Activated T-cell treated with anti-CD3 and anti-CD28 coated beads for 24 hours (primary cell): Measurements from ENCODE around the gene TMCO4.

Experiments
- DNase-seq: peaks from one replicate; pipeline ENCODE4 v3.0.0-alpha.2; 2020; ENCODE audit warnings: low read depth

The TMCO4 gene

DNA sequence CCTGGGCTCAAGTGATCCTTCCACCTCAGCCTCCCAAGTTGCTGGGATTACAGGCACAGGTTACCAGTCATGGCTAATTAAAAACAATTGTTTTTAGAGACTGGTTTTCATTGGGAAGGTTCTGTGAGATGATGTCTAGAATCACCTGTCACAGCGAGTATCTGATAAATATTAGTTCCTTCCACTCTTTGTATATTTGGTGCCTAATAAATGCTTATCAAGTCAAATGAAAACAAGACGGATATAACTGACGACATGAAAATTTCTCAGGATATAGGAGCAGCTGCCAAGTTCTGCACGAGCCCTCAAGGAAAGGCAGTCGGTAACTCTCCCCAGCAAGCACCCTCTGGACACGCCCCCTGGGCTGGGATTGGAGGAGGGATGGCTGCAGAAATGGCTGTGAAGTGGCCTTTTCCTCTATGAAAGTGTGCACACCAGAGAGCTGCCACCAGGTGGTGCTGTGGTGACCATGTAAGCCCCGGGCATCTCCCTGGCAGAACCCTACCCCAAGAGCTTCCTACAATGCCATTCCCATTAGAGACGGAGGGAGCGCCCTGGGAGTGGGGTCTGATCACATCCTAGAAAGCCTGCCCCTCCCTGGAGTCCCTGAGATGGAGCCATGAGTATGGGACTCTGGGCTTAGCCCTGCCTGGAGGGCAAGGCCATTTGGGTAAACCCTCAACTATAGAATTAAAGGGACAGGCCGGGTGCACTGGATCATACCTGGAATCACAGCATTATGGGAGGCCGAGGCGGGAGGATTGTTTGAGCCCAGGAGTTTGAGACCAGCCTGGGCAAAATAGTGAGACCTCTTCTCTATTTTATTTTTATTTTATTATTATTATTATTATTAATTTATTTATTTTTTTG, 84.1 kb downstream of the TMCO4 start:
- DNase-seq, result peak; percentile 77

DNA sequence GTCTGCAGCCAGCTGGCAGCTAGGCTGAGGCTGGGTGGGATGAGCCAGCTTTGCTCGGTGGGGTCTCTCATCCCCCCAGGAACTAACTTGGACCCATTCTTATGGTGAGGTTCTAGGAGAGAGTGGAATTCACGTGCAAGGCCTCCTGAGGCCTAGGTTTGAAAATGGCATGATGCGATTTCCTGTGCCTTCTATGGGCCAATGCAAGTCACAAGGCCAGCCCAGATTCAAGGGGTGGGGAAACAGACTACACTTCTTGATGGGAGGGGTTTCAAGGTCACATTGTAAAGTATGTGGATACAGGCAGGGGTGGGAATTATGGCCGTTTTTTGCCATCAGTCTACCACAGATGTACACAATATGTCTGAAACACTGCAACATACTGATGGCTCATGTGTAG, 86.8 kb downstream of the TMCO4 start:
- DNase-seq, result no peak

DNA sequence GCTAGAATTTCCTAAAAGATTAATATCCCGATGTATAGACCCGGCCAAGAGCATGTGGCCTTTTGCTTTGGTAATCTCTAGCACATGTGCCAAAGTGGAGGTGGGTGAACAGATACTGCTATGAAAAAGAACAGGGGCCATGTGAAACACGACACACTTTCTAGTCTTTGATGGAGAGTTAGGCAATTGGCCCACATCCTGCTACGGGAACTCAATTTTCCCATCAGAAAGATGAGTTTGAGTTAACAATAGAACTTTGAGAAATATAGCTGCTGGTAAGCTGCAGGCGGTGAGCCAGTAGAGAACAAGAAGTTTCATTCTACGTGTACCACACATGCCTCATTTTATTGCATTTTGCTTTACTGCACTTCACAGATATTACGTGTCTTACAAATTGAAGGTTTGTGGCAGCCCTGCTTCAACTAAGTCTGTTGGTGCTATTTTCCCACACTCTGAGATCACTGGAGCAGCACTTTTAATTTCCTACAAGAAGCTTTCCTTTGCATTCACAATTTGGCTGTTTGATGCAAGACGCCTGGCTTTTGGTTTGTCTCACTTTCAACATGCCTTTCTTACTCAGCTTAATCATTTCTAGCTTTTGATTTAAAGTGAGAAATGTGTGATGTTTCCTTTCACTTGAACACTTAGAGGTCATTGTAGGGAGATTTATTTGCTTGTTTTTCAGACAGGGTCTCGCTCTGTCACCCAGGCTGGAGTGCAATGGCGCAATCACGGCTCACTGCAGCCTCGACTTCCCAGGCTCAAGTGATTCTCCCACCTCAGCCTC, 88.7 kb downstream of the TMCO4 start:
- peak; percentile 15 for DNase-seq

DNA sequence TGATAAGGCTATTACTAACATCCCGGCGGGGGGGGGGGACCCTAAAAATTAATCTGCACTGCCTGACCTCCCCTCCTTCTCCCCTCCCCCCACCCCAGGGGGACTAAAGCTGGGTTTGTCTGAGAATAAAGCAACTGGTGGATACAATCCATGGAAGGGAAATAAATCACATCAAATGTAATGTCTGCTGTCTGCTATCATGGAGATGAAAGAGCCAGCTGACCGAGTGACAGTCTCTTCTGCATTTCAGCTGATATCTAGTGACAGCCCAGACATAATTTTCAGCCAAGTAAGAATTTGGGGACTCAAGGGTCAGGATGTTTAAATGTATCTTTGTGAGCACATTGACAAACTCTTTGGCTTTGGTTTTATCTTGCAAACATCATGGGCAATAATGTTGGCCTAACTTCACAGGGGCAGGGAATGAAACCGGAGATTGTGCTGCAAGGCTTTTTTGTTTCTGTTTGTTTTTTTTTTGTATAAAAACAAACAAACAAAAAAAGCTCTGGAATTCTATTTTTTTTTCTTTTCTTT, 90.4 kb downstream of the TMCO4 start:
- no peak for DNase-seq

DNA sequence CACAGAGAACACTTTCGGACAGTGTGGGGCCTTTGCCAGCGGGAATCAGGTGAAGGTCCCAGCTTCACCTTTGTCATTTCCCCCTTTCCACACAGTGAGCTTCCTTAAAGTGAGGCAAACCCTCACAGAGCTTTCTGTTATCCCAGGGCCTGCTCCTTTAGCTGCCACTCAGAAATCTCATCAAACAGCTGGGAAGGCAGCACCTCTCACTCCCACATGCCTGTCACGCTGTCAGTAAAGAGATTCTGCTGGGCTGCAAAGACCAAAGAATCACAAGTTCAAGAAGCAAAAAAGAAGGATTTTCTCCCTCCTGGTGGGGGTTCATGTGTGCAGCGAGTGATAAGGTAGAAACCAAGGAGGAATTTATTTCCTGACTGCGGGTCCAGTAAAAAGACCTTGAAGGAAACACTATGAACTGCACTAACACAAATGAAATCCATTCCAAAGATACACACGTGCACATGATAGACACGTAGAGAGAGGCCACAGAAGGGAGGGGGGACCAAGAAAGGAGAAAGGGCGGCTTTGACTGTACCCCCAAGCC, 91.1 kb downstream of the TMCO4 start:
- DNase-seq, result no peak

DNA sequence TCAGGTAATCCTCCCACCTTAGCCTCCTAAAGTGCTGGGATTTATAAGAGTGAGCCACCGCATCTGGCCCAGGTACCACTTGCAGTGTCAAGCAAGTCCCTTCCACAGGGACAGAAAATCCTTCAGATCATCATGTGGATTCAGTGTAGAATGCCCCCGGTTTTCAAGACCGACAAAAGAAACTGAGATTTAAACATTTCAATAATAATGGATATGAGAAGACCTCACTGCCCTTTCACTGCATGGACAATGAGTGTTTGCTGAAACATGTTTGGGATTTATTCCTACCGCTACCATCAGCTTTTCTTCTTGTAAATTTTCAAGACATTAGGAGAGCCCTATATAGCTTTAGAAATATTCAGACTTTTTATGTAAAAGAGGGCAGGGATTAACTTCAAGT, 93.6 kb downstream of the TMCO4 start:
- DNase-seq, result no peak

DNA sequence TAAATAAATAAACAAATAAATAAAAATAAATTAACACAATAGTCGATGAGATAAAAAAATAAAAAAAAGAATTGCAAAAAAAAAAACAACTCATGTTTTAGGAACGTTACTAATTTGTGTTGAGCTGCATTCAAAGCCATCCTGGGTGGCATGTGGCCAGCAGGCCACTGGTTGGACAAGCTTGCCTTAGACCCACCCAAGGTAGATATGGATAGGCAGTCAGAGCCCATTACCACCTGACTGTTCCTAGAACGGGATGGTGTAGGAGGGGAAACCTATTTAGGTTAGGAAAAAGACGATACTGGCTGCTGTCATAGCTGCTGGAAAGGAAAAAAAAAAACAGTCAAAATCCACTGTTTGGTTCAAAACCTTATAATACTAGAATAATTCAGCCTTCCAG, 94.3 kb downstream of the TMCO4 start:
- DNase-seq, result no peak

DNA sequence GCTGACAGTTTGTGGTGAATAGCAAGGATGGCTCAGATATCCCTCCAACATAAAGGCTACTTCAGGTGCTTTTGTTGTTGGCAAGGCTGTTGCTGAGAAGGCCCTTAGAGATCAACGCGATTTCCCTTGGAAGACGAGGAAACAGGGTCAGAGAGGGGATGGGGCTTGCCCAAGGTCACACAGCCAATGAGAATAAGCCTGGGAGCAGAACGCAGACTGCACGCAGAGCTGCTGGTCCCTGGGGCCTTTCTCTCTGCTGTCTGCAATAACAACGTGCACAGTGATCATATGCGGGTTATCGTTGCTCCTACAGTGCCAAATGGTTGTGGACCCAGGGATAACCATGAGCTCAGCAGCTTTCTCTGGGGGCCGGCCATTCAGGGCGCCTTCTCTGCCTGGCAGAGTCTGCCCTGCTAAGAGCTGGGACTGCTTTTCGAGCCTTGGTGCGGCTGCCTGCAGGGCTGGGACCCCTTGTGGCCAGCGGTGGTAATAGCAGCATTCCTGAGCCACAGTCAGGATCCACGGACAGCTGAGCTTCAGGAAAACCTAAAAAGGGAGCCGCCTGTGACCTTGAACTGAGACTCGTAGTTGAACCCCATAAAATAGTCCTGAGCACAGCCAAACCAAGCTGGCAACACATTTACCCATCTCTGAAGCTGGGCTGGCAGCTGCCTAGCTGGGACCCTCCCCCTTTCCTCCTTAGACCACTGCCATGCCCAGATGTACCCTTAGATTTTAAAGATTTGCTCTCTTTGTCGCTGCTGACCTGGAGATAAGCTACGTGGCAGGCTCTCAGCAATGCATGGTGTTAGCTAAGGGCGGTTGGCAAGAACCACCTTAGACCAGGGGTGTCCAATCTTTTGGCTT, 95.2 kb downstream of the TMCO4 start:
- DNase-seq, result peak; percentile 42

DNA sequence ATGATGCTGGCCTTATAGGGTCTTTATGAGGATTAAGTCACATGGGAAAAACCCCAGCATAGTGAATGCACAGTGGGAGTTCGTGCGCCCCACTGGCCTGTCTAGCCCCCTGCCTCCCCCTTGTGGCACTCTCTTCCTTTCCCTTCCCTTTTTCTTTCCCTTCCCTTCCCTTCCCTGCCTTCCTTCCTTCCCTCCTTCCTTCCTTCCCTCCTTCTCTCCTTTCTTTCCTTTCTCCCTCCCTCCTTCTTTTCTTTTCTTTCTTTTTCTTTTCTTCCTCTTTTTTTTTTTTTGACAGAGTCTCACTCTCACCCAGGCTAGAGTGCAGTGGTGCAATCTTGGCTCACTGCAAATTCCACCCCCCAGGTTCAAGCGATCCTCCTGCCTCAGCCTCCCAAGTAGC, 96.4 kb downstream of the TMCO4 start:
- no peak for DNase-seq

DNA sequence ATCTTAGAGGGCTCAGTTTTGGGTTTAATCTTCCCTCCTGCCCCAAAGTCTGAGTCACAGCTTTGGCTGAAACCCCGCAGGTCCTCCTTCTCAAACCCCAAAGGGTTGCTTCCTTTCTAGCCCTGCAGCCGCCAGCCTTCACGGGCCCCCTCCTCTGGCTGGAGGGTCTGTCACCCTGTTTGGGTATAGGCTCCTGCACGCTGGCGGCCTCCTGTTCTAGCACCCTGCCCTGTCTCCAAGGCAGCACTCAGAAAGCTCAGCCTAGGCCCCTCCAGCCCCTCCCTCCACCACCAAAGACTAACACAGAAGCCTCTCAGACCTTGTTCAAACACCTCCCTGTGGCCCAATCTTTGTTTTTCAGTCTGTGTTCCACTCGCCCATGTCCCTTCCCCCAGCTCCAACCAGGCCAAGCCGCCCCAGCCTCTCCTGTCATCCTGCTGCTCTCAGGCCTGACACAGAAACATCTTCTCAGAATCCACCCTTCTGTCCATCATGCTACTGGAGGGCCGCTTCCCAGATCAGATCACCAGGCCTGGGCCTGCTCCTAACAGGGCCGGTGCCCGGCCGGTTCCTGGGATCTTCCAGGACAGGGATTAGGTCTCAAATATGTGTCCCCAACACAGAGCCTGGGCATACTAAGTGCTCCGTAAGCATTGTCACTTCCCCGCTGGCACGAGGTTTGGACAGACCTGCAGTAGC, 99.5 kb downstream of the TMCO4 start:
- no peak for DNase-seq

DNA sequence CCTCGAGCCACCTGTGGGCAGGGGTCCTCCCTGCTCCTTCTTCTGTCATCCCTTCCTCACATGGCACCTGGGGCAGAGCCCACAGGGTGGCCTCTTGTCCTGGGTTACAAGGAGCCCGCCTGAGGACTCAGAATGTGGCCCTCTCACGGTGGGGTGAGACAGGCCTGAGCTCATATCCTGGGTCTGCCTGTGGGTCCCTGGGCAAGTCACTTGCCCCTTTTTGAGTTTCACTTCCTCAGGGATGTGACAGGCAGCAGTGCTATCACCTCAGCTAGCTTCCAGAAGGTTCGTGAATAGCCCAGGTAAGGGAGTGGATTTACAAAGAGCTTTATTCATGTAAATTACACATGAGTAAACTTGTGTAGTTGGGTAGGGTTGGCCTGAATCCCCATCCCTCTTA, 101.5 kb downstream of the TMCO4 start:
- DNase-seq, result no peak

DNA sequence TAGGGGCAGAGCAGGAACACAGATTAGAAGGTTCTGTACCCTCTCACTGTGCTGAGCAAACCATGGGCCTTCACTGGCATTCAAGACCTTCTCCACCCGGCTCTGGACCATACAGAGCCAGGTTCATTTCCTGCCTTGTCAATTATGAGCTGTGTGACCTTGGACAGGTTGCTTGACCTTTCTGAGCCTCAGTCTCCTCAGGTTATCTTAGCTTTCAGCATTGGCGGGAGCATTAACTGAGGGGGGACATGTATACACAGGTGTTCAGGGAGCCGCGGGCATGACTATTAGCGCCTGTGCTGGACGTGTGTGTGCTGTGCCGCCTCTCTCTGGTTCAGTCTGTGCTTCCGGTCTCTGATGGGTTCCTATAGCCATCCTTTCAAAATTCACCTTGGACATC, 102.9 kb downstream of the TMCO4 start:
- no peak for DNase-seq

DNA sequence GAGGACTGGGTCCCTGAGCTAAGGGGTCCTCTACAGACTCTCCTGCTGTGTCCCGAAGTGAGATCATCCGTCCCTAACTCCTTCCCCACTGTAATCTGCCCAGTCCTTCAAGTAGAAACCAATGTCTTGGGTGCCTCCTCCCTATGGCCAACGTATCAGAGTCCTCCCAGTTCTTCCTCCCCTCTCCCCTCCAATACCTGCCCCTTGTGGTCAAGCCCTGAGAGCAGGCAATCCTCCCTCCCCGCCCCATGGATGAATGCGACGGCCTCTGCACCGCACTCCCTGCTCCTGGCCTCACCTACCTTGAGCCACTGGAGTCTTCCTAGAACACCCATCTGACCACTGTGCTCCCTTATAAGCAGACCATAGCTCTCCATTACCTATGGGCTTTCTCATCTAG, 103.9 kb downstream of the TMCO4 start:
- no peak for DNase-seq

DNA sequence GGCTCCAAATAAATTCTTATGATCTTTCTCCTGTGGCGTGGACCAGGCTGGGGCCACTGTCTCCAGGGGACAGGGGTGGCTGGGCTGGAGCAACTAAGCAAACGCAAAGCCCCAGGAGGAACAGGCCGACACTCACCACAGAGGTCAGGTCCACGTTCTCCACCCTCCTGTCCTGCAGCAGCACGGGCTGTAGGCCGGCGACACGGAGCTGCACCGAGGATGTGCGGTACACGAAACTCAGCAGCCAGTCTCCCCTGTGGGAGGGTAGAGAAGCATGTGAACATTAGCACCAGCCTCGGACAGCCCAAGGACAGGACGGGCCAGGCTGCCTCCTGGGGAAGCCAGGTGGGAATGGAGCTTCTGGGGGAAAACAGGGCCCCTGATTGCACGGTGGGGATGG, 105.4 kb downstream of the TMCO4 start:
- DNase-seq, result no peak

DNA sequence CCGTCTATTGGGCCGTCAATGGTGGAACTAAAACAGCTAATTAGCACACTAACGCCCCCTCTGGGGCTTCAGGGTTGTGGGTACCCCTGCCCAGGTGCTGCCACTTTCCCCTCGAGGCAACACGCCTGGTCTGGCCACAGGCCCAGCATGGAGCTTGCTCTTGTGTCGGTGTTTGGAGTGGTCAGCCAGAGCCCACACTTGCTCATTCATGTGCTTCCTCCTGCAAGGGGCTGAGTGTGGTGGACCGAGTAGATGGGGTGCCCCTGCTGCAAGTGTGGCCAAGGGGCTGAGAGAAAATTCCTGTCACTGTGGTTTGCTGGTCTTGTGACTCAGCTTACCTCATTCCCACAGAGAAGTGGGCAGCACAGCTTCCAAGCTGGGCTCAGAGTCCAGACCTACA, 109.4 kb downstream of the TMCO4 start:
- no peak for DNase-seq

DNA sequence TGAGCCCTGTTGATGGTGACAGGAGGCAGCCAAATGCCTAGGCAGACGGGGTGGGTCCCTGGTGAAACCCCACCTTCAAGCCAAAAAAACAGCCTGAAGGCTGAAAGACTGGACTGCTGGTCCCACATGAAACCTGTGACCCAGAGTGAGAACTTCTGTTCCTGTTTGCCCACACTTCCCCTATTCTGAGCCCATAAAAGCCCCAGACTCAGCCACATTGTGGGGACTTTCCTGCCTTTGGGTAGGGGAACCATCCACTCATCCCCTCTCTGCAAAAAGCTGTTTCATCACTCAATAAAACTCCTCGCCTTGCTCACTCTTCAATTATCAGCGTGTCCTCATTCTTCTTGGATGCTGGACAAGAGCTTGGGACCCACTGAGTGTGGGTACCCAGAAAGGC, 109.9 kb downstream of the TMCO4 start:
- no peak for DNase-seq

DNA sequence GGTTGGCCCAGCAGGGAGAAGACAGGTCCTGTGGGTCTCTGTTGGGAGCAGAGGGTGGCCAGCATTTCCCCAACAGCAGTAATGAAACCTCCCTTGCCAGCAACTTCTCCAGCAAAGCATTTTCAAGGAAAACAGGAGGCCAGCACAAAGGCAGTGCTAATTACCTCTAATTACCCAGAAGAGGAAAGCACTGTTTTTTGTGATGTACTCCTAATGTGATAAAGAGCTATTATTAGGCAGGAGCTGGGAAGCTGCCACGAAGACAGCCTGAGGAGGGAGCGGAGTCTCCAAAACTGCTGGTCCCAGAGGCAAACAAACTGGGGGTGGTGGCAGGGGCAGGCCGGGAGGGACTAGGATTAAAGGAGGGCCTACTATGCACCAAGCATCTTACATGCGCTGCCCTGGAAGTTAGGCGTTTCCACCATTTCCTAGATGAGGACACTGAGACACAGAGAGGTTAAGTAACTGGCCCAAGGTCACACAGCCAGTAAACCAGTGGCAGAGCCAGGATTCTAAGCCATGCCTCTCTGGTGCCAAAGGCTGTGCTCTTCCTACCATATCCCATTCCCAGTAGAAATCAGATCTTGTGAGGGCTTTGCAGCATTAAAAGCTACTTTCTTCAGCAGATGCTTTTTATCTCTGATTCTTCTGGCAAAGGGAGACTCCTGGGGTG, 110.5 kb downstream of the TMCO4 start:
- no peak for DNase-seq

DNA sequence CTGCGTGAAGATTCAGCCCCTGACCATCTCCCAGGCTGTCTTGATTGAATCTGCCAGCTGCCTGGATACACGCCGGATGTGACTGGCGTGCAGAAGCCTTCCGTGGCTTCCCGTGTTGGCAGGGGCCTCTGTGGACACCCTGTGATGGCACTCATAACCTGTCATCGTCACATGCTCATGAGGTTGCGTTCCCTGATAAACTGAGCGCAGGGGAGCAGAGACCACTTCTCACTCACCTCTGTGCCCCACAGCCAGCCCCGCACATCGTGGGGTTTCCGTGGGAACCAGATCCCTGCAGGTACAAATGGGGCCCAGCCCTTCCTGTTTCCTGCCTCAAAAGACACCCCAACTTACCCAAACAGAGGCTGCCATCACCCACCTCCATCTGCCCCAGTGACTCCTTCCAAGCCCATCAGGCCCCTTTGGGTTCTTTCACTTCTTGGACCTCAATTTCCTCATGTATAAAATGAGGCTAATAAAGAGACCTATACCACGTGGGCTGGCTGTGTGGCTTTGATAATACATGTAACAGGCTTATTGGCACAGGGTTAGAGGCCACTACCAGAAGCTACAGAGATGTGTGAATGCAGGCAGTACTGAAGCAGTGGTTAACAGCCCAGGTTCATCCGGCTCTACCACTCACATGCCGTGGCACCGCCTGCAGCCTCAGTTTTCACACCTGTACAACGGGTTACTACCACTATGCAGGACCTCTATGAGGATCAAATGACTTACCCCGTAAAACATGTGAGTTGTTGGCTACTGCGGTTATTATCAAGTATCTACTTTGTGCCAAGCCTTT, 111.5 kb downstream of the TMCO4 start:
- DNase-seq, result no peak

DNA sequence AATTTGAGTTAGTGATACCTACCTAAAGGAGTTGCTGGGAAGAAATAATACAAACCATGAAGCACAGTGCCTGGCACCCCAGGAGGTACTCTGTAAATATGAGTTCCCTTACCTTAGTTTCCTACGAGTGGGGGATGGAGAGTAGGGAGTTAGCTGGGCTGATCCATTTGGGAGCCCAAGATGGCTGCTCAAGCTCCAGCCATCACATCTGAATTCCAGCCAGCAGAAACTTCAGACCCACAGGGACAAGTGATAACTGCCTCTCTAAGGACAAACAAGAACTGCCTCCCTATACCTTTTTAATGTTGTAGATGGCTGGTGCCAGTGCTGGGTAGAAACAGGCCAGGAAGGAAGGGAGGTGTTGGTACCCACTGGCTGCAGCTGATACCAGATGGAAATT, 112.3 kb downstream of the TMCO4 start:
- DNase-seq, result no peak

DNA sequence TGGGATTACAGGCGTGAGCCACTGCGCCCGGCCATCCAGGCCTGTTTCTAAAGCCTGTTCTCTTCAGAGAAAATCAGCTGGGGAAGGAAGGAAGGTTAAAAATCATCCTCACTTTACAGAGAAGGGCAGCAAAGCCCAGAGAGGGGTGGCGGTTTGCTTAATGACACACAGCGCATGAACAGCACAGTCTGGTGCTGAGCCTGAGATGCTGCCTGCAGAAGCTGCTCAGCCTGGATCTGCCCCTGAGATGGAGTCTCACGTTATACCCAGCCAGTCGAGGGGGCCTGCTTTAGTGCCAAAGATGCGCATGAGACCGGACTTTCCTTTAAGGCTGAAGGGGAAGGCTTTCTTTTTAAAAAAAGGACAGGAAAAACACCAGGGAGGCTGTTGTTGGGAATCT, 113.7 kb downstream of the TMCO4 start:
- DNase-seq, result no peak
